Inferior parietal cortex (tissue), 1 donor: ENCODE results near the gene CCSER2.

Source experiments
- DNase-seq: peaks from one replicate; pipeline ENCODE4 v3.0.0-alpha.2; 2016; ENCODE audit errors: extremely low spot score

The CCSER2 gene

GRCh38 chr10:84547616-84548015, 219.2 kb downstream of the CCSER2 start:
- no peak for DNase-seq

DNA sequence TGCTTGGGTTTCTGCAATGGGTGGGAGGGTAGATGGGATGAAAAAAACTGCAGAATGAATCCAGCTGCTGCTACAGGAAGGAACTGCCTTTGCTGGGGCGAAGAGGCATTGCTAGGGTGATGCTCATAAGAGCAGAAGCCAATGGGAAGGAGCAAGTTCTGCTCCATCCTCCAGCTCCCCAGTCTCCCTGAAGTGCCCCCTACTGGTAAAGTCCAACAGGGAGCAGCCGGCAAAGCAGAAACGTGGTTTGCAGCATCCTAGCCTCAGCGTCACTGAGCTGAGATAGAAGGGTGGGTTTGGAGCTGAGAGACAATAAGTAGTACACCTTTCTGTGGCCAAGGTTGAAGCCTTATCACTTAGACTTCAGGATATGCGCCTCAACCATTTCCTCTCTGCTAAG, 220.5 kb downstream of the CCSER2 start:
- DNase-seq: no peak

- no peak for DNase-seq
These were observed 221.2 kb downstream of the CCSER2 start for GRCh38 chr10:84549368-84550165.

GRCh38 chr10:84550756-84551436, 222.5 kb downstream of the CCSER2 start:
- no peak for DNase-seq

GRCh38 chr10:84551437-84552120, 223.2 kb downstream of the CCSER2 start:
- no peak for DNase-seq

DNA sequence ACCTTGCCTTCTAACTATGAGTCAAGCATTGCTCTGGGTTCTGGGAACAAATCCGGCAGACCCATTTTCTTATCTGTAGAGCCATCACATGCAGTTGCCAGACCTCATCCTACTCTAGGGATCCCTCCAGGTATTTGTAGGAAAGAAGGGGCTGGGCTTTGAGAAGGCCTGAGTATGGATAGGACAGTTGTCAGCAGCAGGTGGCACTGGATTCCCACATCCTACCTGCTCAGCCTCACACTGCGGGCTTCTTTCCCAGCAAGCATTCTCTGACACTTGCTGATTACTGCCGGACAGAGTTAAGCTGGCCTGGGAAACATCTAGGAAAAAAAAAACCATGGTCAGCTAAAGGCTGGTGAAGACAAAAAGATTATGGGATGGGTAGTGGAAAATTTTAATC, 224.1 kb downstream of the CCSER2 start:
- DNase-seq: no peak

GRCh38 chr10:84562592-84562991, 234.2 kb downstream of the CCSER2 start:
- no peak for DNase-seq

- no peak for DNase-seq
These were observed 235.0 kb downstream of the CCSER2 start for GRCh38 chr10:84563355-84563754.

DNA sequence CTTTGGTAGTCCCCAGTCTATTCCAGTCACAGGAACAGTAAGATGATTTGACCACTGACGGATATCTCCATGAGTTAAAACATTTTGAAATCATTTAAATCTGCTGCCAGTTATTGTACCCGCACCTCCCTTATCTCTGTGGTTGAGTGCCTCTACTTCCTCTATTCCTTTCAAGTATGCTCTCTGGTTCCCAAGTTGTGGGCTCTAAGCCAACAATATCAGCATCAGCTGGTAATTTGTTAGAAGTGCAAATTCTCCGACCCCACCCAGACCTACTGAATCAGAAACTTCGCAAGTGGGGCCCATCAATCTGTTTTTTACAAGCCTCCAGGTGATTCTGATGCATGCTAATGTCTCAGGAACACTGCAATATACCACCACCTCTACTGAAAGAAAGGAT, 235.5 kb downstream of the CCSER2 start:
- no peak for DNase-seq

- no peak for DNase-seq
These were observed 237.6 kb downstream of the CCSER2 start for GRCh38 chr10:84565881-84566582.

GRCh38 chr10:84567133-84567532, 238.7 kb downstream of the CCSER2 start:
- DNase-seq: no peak
